Endothelial cell of umbilical vein (primary cell): ENCODE results near the gene LRP1B.

ENCODE experiments used
- CTCF ChIP-seq, 2 donors: IDR thresholded peaks; 1 replicate in 1 of 2; 2 replicates in 1 of 2; pipeline ENCODE4 v1.5.1; 2011; ENCODE audit warnings: low read length in 2 of 2, mild to moderate bottlenecking in 2 of 2, moderate library complexity in 2 of 2, control low read depth in 1 of 2, inconsistent platforms in 1 of 2, low read depth in 1 of 2; ENCODE audit not compliant: insufficient read depth in 1 of 2; ENCODE audit errors: extremely low read depth in 1 of 2
- EZH2 ChIP-seq: IDR thresholded peaks from 2 replicates; pipeline ENCODE4 v1.6.1; 2012; ENCODE audit warnings: borderline replicate concordance, low read depth, mild to moderate bottlenecking, moderate library complexity, low read length, inconsistent platforms; ENCODE audit not compliant: severe bottlenecking
- JUN ChIP-seq: IDR thresholded peaks from 2 replicates; pipeline ENCODE4 v1.6.1; 2011; ENCODE audit warnings: borderline replicate concordance, low read depth; ENCODE audit not compliant: insufficient read length, insufficient read depth
- MAX ChIP-seq: IDR thresholded peaks from 2 replicates; pipeline ENCODE4 v1.6.1; 2011; ENCODE audit not compliant: insufficient read depth, insufficient read length
- POLR2A ChIP-seq: IDR thresholded peaks from 2 replicates; pipeline ENCODE4 v1.6.1; 2012; ENCODE audit warnings: low read depth, mild to moderate bottlenecking, control low read depth, low read length
- POLR2AphosphoS5 ChIP-seq: IDR thresholded peaks from 2 replicates; pipeline ENCODE4 v1.6.1; 2012; ENCODE audit warnings: low read depth, mild to moderate bottlenecking, control low read depth, low read length, moderate library complexity; ENCODE audit not compliant: insufficient read depth

- TF ChIP-seq POLR2A (no peak), CTCF (IDR thresholded peaks at IDR 0.05; ENCODE audit: extremely low read depth in 1 of 2, insufficient read depth in 1 of 2, low read depth in 1 of 2, low read length in 2 of 2) (no peak), EZH2 (no peak), POLR2AphosphoS5 (no peak), JUN (peak; percentile 78), MAX (no peak)
Measured at GRCh38 chr2:141055531-141055930, 1075.3 kb downstream of the LRP1B start.
